Activated naive CD8-positive, alpha-beta T cell (primary cell): ENCODE results near the gene SARNP.
"Not testable (repeated sequence)": the region's sequence is repeated elsewhere in the genome, so short reads cannot be mapped to it uniquely, and the experiment has no call there.

Experiments
- H3K27ac Mint-ChIP-seq: one replicate; pipeline ENCODE4 v1.8.0; 2021; ENCODE audit warnings: mixed read lengths
- H3K27me3 Mint-ChIP-seq: one replicate; pipeline ENCODE4 v1.8.0; 2021; ENCODE audit warnings: mixed read lengths
- H3K36me3 Mint-ChIP-seq: one replicate; pipeline ENCODE4 v1.8.0; 2021; ENCODE audit warnings: mixed read lengths
- H3K4me1 Mint-ChIP-seq: one replicate; pipeline ENCODE4 v1.8.0; 2021; ENCODE audit warnings: low read depth, mixed read lengths
- H3K4me3 Mint-ChIP-seq: one replicate; pipeline ENCODE4 v1.8.0; 2021; ENCODE audit warnings: mild to moderate bottlenecking, mixed read lengths
- H3K9me3 Mint-ChIP-seq: one replicate; pipeline ENCODE4 v1.8.0; 2021; ENCODE audit warnings: low read depth, mixed read lengths

Gene SARNP, protein sequence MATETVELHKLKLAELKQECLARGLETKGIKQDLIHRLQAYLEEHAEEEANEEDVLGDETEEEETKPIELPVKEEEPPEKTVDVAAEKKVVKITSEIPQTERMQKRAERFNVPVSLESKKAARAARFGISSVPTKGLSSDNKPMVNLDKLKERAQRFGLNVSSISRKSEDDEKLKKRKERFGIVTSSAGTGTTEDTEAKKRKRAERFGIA

DNA sequence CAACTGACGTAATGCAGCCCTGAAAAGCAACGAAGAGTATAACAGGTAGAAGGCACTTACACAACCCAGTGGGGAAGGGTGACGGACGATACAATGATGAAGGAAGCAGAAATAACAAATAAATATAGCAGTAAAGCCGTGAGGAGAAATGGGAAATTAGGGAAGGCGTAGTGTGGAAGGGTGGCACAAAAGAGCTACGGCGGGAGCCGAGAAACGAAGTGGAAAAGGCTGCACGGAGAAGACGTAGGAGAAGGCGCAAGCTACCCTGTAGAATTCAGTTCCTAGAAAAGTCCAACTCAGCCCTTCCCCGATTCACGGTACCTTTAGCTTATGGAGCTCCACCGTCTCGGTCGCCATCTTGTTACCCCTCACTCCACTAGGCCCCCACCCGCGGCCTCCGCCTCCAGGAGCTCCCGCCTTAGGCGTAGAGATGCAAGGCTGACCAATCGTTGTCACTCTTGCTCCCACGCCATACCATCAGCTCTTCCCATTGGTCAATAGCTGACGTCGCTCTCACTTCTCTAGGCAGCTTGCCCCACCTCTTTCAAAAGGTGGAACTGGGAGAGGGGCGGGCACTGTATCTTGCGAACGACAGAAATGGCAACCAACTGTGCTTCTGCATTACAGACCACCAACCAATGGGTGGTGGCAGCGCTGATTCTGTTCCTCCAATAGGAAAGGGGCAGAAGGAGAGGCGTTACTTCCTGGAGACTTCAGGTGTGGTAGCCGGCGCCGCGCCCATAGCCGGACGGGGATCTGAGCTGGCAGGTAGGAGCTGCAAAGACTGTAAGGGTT is at the start of gene SARNP, which contains the start of gene ORMDL2:
TSS of gene SARNP (minus strand) at position 380 of the 795 bp plus-strand sequence. CDS start at position 357, 23 bp downstream.
TSS of gene ORMDL2 (plus strand) at position 697 of the 795 bp plus-strand sequence. CDS start 959 bp downstream, outside the sequence.
- H3K27me3 Mint-ChIP-seq = no peaks in the 10 kb centered on the region
- peaks cover 38% of the 10 kb centered on the region for H3K4me1 Mint-ChIP-seq
- no peak within 1 kb of the TSS for H3K27ac Mint-ChIP-seq
- no peaks in the 10 kb centered on the region for H3K9me3 Mint-ChIP-seq
- H3K36me3 Mint-ChIP-seq = no peaks in the 10 kb centered on the region
- no peak within 1 kb of the TSS for H3K4me3 Mint-ChIP-seq

DNA sequence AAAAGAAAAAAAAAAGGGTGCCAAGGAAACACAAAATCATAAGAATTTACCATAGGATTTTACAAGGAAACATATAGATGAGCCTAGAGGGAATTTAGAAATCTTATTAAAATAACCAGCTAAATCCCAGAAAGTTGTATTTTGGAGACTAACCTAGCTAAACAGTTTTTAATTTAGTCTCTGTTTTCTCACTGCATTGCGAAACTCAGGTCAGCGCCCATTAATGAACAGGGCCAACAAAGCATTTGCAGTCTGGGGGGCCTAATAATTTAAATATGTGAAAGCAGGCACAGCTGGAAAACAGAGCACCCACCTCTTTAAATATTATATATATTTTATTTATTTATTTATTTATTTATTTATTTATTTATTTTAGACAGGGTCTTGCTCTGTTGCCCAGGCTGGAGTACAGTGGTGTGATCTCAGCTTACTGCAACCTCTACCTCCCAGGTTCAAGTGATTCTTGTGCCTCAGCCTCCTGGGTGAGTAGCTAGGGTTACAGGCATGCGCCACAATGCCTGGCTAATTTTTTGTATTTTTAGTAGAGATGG is 49.0 kb upstream of the SARNP start:
- H3K36me3 Mint-ChIP-seq, H3K4me1 Mint-ChIP-seq, H3K27ac Mint-ChIP-seq: not testable (repeated sequence)

DNA sequence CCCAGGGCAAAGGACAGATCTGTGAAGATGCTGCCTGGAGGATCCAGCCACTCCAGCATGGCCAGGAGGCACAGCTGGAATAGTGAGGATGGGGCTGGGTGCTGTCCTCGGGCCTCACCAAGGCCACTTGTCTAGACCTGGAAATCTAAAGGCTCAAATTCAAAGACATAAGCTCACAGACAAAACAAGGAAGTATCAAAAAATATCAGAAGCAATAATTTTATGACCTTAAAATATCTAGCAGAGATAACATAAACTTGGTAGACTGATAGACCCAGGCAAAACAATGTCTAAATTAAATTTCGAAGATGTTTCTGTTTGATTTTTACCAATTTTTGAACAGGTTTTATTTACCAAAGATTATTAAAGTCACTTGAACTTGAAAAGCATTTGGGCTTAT is 47.8 kb upstream of the SARNP start:
- no peak overlapping the region for H3K27ac Mint-ChIP-seq
- H3K36me3 Mint-ChIP-seq = peaks cover 2% of the 10 kb centered on the region
- H3K4me1 Mint-ChIP-seq = no peaks in the 10 kb centered on the region
- H3K9me3 Mint-ChIP-seq = no peaks in the 10 kb centered on the region
- H3K27me3 Mint-ChIP-seq = no peaks in the 10 kb centered on the region
- no peak overlapping the region for H3K4me3 Mint-ChIP-seq

More for the DNA sequence above, 49.0 kb upstream of the SARNP start:
- not testable (repeated sequence) for H3K4me3 Mint-ChIP-seq, H3K27me3 Mint-ChIP-seq, H3K9me3 Mint-ChIP-seq

DNA sequence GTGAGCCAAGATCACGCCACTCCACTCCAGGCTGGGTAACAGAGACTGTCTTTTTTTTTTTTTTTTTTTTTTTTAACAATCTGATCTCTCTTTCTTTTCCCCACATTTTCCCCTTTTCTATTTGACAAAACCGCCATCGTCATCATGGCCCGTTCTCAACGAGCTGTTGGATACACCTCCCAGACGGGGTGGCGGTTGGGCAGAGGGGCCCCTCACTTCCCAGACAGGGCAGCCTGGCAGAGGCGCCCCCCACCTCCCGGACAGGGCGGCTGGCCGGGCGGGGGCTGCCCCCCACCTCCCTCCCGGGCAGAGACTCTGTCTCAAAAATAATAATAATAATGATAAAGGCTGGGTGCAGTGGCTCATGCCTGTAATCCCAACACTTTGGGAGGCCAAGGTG is 45.4 kb upstream of the SARNP start:
- H3K4me1 Mint-ChIP-seq, H3K4me3 Mint-ChIP-seq, H3K36me3 Mint-ChIP-seq, H3K27ac Mint-ChIP-seq, H3K9me3 Mint-ChIP-seq, H3K27me3 Mint-ChIP-seq: not testable (repeated sequence)

DNA sequence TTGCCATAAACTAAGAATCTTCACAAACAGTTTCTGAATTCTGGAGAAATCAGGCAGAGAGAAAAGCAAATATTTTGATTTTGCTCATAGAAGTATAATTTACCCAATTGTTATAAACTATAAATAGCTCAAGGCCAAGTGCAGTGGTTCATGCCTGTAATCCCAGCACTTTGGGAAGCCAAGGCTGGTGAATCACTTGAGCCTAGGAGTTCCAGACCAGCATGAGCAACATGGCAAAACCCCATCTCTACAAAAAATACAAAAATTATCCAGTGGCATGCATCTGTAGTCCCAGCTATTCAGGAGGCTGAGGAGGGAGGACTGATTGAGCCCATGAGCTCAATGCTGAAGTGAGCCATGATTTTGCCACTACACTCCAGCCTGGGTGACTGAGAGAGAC is 44.8 kb upstream of the SARNP start:
- peaks cover 2% of the 10 kb centered on the region for H3K36me3 Mint-ChIP-seq
- no peak overlapping the region for H3K4me3 Mint-ChIP-seq
- no peaks in the 10 kb centered on the region for H3K27me3 Mint-ChIP-seq
- no peaks in the 10 kb centered on the region for H3K9me3 Mint-ChIP-seq
- no peaks in the 10 kb centered on the region for H3K4me1 Mint-ChIP-seq
- H3K27ac Mint-ChIP-seq = no peak overlapping the region

DNA sequence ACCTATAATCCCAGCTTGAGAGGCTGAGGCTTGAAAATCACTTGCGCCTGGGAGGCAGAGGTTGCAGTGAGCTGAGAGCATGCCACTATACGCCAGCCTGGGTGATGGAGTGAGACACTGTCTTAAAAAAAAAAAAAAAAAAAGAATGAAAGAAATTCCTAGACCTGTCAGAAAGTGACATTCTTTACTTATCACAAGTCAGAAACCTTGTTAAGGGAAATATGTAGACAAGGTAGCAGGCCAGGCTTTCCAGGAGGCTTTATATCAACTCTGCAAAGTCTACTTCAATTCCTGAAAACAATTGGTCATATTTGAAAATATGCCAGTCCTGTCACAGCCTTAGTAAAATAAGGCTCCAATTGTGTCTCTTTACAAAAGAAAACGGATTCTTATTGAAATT is 44.3 kb upstream of the SARNP start:
- Mint-ChIP-seq H3K9me3 (no peaks in the 10 kb centered on the region), H3K27me3 (no peaks in the 10 kb centered on the region), H3K4me1 (no peaks in the 10 kb centered on the region), H3K27ac (no peak overlapping the region), H3K4me3 (no peak overlapping the region), H3K36me3 (peaks cover 2% of the 10 kb centered on the region)

DNA sequence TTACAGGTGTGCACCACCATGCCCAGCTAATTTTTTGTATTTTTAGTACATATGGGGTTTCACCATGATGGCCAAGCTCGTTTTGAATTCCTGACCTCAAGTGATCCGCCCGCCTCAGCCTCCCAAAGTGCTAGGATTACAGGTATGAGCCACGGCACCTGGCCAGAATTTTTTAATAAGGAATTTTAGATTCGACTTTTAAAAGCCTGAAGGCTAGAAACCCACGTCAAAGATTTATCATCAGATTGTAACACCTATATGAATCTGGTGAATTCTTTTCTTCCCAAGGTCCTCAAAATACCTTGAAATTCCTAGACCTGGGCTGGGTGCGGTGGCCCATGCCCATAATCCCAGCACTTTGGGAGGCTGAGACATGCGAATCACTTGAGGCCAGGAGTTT is 43.9 kb upstream of the SARNP start:
- no peak overlapping the region for H3K4me3 Mint-ChIP-seq
- H3K36me3 Mint-ChIP-seq = peaks cover 2% of the 10 kb centered on the region
- no peaks in the 10 kb centered on the region for H3K9me3 Mint-ChIP-seq
- H3K27ac Mint-ChIP-seq = no peak overlapping the region
- no peaks in the 10 kb centered on the region for H3K27me3 Mint-ChIP-seq
- no peaks in the 10 kb centered on the region for H3K4me1 Mint-ChIP-seq

DNA sequence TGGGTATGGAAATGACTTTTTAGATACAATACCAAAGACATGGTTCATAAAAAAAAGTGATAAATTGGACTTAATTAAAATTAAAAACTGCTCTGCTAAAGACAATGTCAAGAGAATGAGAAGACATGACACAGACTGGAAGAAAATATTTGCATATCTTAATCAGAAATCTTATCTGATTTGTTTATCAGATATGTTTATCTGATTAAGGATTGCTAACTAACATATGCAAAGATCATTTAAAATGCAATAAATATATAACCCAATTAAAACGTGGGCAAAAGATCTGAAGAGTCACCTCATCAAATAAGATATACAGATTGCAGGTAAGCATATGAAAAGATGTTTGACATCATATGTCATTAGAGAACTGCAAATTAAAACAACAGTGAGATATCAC is 35.2 kb upstream of the SARNP start:
- no peak overlapping the region for H3K4me3 Mint-ChIP-seq
- no peak overlapping the region for H3K27ac Mint-ChIP-seq
- H3K36me3 Mint-ChIP-seq = no peaks in the 10 kb centered on the region
- no peaks in the 10 kb centered on the region for H3K4me1 Mint-ChIP-seq
- H3K9me3 Mint-ChIP-seq = no peaks in the 10 kb centered on the region
- H3K27me3 Mint-ChIP-seq = no peaks in the 10 kb centered on the region

DNA sequence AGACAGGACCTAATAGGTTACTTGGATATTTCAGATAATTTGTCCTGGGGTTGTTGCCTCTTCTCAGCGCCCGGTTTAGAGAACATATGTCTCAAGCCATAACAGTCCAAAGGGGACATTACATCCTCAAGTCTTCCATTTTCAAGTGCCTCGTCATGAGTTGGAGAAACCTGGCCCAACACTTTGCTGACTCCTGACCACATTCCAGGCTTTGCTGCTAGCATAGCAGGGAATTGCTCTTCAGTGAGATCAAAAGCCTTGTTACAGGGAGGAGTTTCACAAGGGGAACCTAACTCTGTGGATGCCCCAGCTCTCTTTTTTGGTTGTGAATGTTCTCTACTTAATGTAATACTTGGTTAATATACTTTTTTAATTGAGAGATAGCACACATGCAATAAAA is 33.4 kb upstream of the SARNP start:
- no peak overlapping the region for H3K27ac Mint-ChIP-seq

DNA sequence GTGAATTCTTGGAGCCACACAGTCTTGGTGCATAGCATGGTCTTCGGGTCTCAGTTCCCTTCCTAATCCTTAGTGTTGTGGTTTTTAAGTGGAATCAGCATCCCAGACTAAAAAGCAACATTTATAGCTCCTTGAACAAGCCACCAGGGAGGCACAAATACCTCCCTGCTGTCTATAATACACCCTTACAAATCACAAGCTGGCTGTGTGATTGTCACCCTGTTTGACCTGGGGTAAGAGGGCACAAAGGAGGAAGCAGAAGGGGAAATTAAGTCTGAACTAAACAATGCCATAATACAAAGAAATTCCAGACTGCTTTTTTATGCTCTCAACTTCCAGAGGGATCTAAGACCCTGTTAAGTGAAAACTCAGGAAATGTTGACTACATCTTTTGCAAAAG is 32.9 kb upstream of the SARNP start:
- Mint-ChIP-seq H3K4me1 (peaks cover 5% of the 10 kb centered on the region), H3K4me3 (no peak overlapping the region), H3K36me3 (no peaks in the 10 kb centered on the region), H3K27me3 (no peaks in the 10 kb centered on the region), H3K9me3 (no peaks in the 10 kb centered on the region), H3K27ac (no peak overlapping the region)

More for the DNA sequence above, 33.4 kb upstream of the SARNP start:
- Mint-ChIP-seq H3K4me1 (peaks cover 5% of the 10 kb centered on the region), H3K36me3 (no peaks in the 10 kb centered on the region), H3K27me3 (no peaks in the 10 kb centered on the region), H3K9me3 (no peaks in the 10 kb centered on the region), H3K4me3 (no peak overlapping the region)

DNA sequence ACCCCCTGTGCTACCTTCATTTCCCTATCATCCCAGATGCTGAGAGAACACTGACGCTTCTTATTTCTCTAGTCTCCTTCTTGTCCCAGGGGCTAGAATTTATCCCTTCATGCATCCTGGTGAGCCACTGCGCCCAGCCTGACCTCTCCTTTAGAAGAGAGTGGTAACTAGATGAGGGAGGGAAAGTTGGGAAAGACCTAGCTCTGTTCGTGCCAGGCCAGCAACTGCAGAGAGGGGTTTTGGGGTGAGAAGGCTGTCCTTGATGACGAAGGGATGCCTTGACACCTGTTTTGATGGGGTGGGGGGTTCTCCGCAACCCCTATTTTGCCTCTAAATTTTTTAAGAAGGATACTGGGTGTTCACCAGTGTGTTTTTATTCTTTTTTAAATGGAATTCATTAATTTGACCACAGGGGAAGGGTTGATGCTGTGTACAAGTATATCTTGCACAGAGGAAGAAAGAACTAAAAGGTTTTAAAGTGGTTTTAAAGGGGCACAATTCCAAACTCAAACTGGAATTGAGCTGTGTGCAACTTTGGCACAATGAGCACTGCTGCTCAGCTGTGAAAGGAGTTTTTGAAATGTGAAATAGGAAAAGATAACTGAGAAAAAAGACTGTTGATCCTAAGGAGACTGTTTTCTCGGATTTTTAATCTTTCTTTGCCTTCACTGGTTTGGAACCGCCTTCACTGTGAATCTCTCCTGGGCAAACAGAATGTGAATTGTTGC is 32.3 kb upstream of the SARNP start:
- Mint-ChIP-seq H3K4me3 (no peak overlapping the region), H3K36me3 (no peaks in the 10 kb centered on the region), H3K27me3 (no peaks in the 10 kb centered on the region), H3K27ac (no peak overlapping the region), H3K4me1 (peaks cover 5% of the 10 kb centered on the region), H3K9me3 (no peaks in the 10 kb centered on the region)

DNA sequence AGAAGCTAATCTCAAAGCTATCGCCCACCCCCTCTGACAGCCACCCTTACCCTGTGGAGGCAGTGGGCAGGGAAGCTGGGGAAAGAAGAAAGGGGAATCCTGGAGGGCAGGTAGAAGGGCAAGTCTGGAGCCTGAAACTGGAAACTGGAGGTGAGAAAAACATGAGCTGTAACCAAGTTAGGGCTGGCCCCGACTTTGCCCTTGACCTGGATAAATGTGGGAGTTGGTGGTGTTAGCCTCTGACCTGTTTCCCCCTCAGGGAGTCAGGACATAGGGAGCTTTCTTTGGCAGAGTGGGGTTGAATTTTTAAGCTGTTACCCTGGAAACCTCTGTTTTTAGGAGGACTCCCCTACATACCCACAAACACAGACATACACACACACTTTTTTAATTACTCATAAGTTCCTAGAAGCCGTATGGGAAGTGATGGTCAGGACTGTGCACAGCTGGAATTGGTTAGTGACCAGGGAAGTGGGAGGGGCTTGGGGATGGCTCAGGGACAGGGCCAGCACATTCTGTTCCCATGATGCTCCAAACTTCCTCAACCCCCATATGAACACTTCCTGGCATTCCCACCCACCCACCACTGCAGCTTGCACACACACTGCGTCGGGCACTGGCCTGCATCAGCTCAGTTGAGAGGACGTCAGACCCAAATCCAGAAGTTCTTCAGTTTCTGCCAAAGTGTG is 30.2 kb upstream of the SARNP start:
- H3K27ac Mint-ChIP-seq = peak overlapping the region; percentile 41
- H3K9me3 Mint-ChIP-seq = no peaks in the 10 kb centered on the region
- H3K4me1 Mint-ChIP-seq = peaks cover 5% of the 10 kb centered on the region
- H3K27me3 Mint-ChIP-seq = no peaks in the 10 kb centered on the region
- H3K4me3 Mint-ChIP-seq = no peak overlapping the region
- no peaks in the 10 kb centered on the region for H3K36me3 Mint-ChIP-seq

DNA sequence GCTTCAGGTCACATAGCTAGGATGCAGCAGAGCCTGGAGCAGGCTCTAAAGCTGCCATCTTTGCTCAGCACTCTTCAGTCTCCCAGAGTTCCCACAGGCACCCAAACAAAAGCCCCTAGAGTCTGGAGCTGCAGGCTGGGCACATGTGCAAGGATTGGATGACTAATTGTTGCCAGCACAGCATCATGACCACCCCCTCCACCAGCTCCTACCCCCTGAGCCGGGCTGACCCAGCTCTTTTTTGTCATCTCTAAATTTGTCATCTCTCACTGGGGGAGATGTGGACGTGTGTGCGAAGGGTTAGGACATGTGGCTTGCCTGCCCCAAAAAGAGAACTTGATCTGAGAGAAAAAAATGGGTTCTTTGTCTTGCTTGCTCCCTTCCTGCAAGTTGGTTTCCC is 29.5 kb upstream of the SARNP start:
- Mint-ChIP-seq H3K27ac (peak overlapping the region; percentile 41), H3K4me3 (no peak overlapping the region), H3K36me3 (no peaks in the 10 kb centered on the region), H3K4me1 (peaks cover 5% of the 10 kb centered on the region), H3K27me3 (no peaks in the 10 kb centered on the region), H3K9me3 (no peaks in the 10 kb centered on the region)

DNA sequence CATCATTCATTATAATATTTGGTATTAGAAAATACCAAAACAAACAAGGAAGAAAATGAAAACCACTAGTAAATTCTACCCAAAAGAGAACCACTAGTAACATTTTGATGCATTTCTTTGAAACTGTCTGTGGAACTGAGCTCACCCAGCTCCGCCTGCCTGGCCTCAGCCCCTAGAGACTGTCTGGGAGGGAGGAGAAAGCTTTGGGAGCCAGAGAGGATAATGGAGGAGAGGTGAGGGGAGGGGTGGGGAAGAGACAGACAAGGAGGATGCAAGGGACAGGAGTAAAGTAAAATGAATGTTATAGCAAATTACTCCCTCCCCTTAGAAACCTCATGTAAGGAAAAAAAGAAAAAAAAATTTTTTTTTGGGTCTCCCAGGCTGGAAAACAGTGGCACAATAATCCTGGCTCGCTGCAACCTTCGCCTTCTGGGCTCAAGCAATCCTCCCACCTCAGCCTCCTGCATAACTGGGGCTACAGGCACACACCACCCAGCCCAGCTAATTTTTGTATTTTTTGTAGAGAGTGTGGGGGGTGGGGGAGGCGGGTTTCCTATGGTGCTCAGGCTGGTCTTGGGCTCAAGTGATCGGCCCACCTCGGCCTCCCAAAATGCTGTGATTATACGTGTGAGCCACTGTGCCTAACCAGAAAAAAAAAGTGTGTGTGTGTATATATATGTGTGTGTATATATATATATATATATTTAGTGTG is 28.4 kb upstream of the SARNP start:
- no peaks in the 10 kb centered on the region for H3K9me3 Mint-ChIP-seq
- no peaks in the 10 kb centered on the region for H3K36me3 Mint-ChIP-seq
- H3K27me3 Mint-ChIP-seq = no peaks in the 10 kb centered on the region
- no peak overlapping the region for H3K4me3 Mint-ChIP-seq
- H3K4me1 Mint-ChIP-seq = peaks cover 7% of the 10 kb centered on the region
- H3K27ac Mint-ChIP-seq = no peak overlapping the region
